Measurements from ENCODE around the gene PRDM16.

Gene PRDM16

GRCh38 chr1:3423245-3423829 lies 354.3 kb downstream of the PRDM16 start:
- Histone ChIP-seq H3K4me1 (ENCODE audit: insufficient read depth, insufficient read length) (peaks cover 3% of the 10 kb centered on the region), H3K9ac (ENCODE audit: insufficient read length, low read depth) (peak overlapping the region; percentile 10), H3K36me3 (ENCODE audit: insufficient read depth, insufficient read length, low read length) (no peaks in the 10 kb centered on the region), H3K4me3 (ENCODE audit: insufficient read length, low read depth) (no peak overlapping the region), H3K9me3 (ENCODE audit: insufficient read depth, low read length) (no peaks in the 10 kb centered on the region), H3K27me3 (ENCODE audit: insufficient read depth, insufficient read length) (no peaks in the 10 kb centered on the region)
- TF ChIP-seq YY1 (IDR thresholded peaks at IDR 0.05; ENCODE audit: insufficient read depth, insufficient read length) (no peak), ZNF274 (IDR thresholded peaks at IDR 0.05; ENCODE audit: low read depth, low read length) (no peak)
- no peak for DNase-seq (ENCODE audit: low read depth, low spot score)

GRCh38 chr1:3423896-3424611 lies 355.1 kb downstream of the PRDM16 start:
- Histone ChIP-seq H3K9me3 (ENCODE audit: insufficient read depth, low read length) (no peaks in the 10 kb centered on the region), H3K27me3 (ENCODE audit: insufficient read depth, insufficient read length) (no peaks in the 10 kb centered on the region), H3K36me3 (ENCODE audit: insufficient read depth, insufficient read length, low read length) (no peaks in the 10 kb centered on the region), H3K9ac (ENCODE audit: insufficient read length, low read depth) (peak overlapping the region; percentile 10), H3K4me1 (ENCODE audit: insufficient read depth, insufficient read length) (peaks cover 3% of the 10 kb centered on the region), H3K4me3 (ENCODE audit: insufficient read length, low read depth) (no peak overlapping the region)
- no peak for TF ChIP-seq YY1 (IDR thresholded peaks at IDR 0.05; ENCODE audit: insufficient read depth, insufficient read length)
- no peak for TF ChIP-seq ZNF274 (IDR thresholded peaks at IDR 0.05; ENCODE audit: low read depth, low read length)
- TF ChIP-seq SUZ12 (IDR thresholded peaks at IDR 0.05; ENCODE audit: extremely low read depth, insufficient read depth, insufficient read length) = no peak
- no peak for DNase-seq (ENCODE audit: low read depth, low spot score)

GRCh38 chr1:3425486-3426215 lies 356.6 kb downstream of the PRDM16 start:
- no peak overlapping the region for H3K9ac ChIP-seq (ENCODE audit: insufficient read length, low read depth)
- no peak for DNase-seq (ENCODE audit: low read depth, low spot score)
- H3K36me3 ChIP-seq (ENCODE audit: insufficient read depth, insufficient read length, low read length) = no peaks in the 10 kb centered on the region
- no peaks in the 10 kb centered on the region for H3K27me3 ChIP-seq (ENCODE audit: insufficient read depth, insufficient read length)
- peaks cover 9% of the 10 kb centered on the region for H3K4me1 ChIP-seq (ENCODE audit: insufficient read depth, insufficient read length)
- no peak for TF ChIP-seq YY1 (IDR thresholded peaks at IDR 0.05; ENCODE audit: insufficient read depth, insufficient read length)
- TF ChIP-seq SUZ12 (IDR thresholded peaks at IDR 0.05; ENCODE audit: extremely low read depth, insufficient read depth, insufficient read length) = no peak
- no peak for TF ChIP-seq ZNF274 (IDR thresholded peaks at IDR 0.05; ENCODE audit: low read depth, low read length)
- no peak overlapping the region for H3K4me3 ChIP-seq (ENCODE audit: insufficient read length, low read depth)
- no peaks in the 10 kb centered on the region for H3K9me3 ChIP-seq (ENCODE audit: insufficient read depth, low read length)

- no peak for DNase-seq (ENCODE audit: low read depth, low spot score)
- no peak overlapping the region for H3K4me3 ChIP-seq (ENCODE audit: insufficient read length, low read depth)
- no peaks in the 10 kb centered on the region for H3K27me3 ChIP-seq (ENCODE audit: insufficient read depth, insufficient read length)
- no peaks in the 10 kb centered on the region for H3K9me3 ChIP-seq (ENCODE audit: insufficient read depth, low read length)
- no peak overlapping the region for H3K9ac ChIP-seq (ENCODE audit: insufficient read length, low read depth)
- H3K36me3 ChIP-seq (ENCODE audit: insufficient read depth, insufficient read length, low read length) = no peaks in the 10 kb centered on the region
- TF ChIP-seq SUZ12 (IDR thresholded peaks at IDR 0.05; ENCODE audit: extremely low read depth, insufficient read depth, insufficient read length) (no peak), ZNF274 (IDR thresholded peaks at IDR 0.05; ENCODE audit: low read depth, low read length) (no peak), YY1 (IDR thresholded peaks at IDR 0.05; ENCODE audit: insufficient read depth, insufficient read length) (no peak)
- H3K4me1 ChIP-seq (ENCODE audit: insufficient read depth, insufficient read length) = peaks cover 17% of the 10 kb centered on the region
Observed at GRCh38 chr1:3426956-3427535, 358.0 kb downstream of the PRDM16 start.

GRCh38 chr1:3427711-3428704 lies 359.0 kb downstream of the PRDM16 start:
- DNase-seq (ENCODE audit: low read depth, low spot score) = no peak
- no peak overlapping the region for H3K9ac ChIP-seq (ENCODE audit: insufficient read length, low read depth)
- H3K9me3 ChIP-seq (ENCODE audit: insufficient read depth, low read length) = no peaks in the 10 kb centered on the region
- TF ChIP-seq ZNF274 (IDR thresholded peaks at IDR 0.05; ENCODE audit: low read depth, low read length) = no peak
- no peak for TF ChIP-seq SUZ12 (IDR thresholded peaks at IDR 0.05; ENCODE audit: extremely low read depth, insufficient read depth, insufficient read length)
- no peak for TF ChIP-seq YY1 (IDR thresholded peaks at IDR 0.05; ENCODE audit: insufficient read depth, insufficient read length)
- no peak overlapping the region for H3K4me3 ChIP-seq (ENCODE audit: insufficient read length, low read depth)
- H3K36me3 ChIP-seq (ENCODE audit: insufficient read depth, insufficient read length, low read length) = no peaks in the 10 kb centered on the region
- H3K4me1 ChIP-seq (ENCODE audit: insufficient read depth, insufficient read length) = peaks cover 17% of the 10 kb centered on the region
- H3K27me3 ChIP-seq (ENCODE audit: insufficient read depth, insufficient read length) = no peaks in the 10 kb centered on the region

- no peak for TF ChIP-seq YY1 (IDR thresholded peaks at IDR 0.05; ENCODE audit: insufficient read depth, insufficient read length)
- no peak for TF ChIP-seq ZNF274 (IDR thresholded peaks at IDR 0.05; ENCODE audit: low read depth, low read length)
- TF ChIP-seq SUZ12 (IDR thresholded peaks at IDR 0.05; ENCODE audit: extremely low read depth, insufficient read depth, insufficient read length) = no peak
- no peaks in the 10 kb centered on the region for H3K9me3 ChIP-seq (ENCODE audit: insufficient read depth, low read length)
- H3K4me1 ChIP-seq (ENCODE audit: insufficient read depth, insufficient read length) = peaks cover 14% of the 10 kb centered on the region
- DNase-seq (ENCODE audit: low read depth, low spot score) = no peak
- H3K4me3 ChIP-seq (ENCODE audit: insufficient read length, low read depth) = no peak overlapping the region
- no peak overlapping the region for H3K9ac ChIP-seq (ENCODE audit: insufficient read length, low read depth)
- H3K36me3 ChIP-seq (ENCODE audit: insufficient read depth, insufficient read length, low read length) = no peaks in the 10 kb centered on the region
- no peaks in the 10 kb centered on the region for H3K27me3 ChIP-seq (ENCODE audit: insufficient read depth, insufficient read length)
Observed at GRCh38 chr1:3428899-3429298, 359.9 kb downstream of the PRDM16 start.
